WTC11 (cell line): Measurements from ENCODE around the gene AP4M1. TPM values are rescaled to one million over a fixed set of nuclear protein-coding genes. Genes with fewer than 3 reads are reported as not detected.

Experiments
- ATAC-seq: fragments of 200-7000 bp; cut with Tn5 transposase; 2 replicates; pipeline ENCODE4 v1.10.0; 2021; ENCODE audit warnings: mild to moderate bottlenecking, moderate library complexity
- CTCF ChIA-PET: fragments of 300-600 bp; sonication (Branson Sonifier 250); formaldehyde crosslinking; loops from one replicate; lab custom pipeline; 2021; ENCODE audit warnings: antibody characterized with exemption; lab: Charles Lee
- POLR2A ChIA-PET: fragments of 350-600 bp; sonication (Branson Sonifier 250); formaldehyde crosslinking; loops from one replicate; lab custom pipeline; 2021; ENCODE audit warnings: antibody characterized with exemption; lab: Charles Lee
- DNase-seq: peaks from one replicate; pipeline ENCODE4 v3.0.0; 2021; ENCODE audit warnings: low spot score
- H3K27ac Mint-ChIP-seq: 2 replicates; pipeline ENCODE4 v1.8.0; 2021; ENCODE audit warnings: mixed read lengths
- H3K27me3 Mint-ChIP-seq: 2 replicates; pipeline ENCODE4 v1.8.0; 2021; ENCODE audit warnings: low read depth, mild to moderate bottlenecking, moderate library complexity, mixed read lengths
- H3K36me3 Mint-ChIP-seq: 2 replicates; pipeline ENCODE4 v1.8.0; 2021; ENCODE audit warnings: mixed read lengths
- H3K4me1 Mint-ChIP-seq: 2 replicates; pipeline ENCODE4 v1.8.0; 2022; ENCODE audit warnings: mixed read lengths
- H3K4me3 Mint-ChIP-seq: 2 replicates; pipeline ENCODE4 v1.8.0; 2021; ENCODE audit warnings: mild to moderate bottlenecking, moderate library complexity, mixed read lengths
- H3K9me3 Mint-ChIP-seq: 2 replicates; pipeline ENCODE4 v1.8.0; 2021; ENCODE audit warnings: mixed read lengths
- E2F5 ChIP-seq: sonication (generic); formaldehyde crosslinking; IDR thresholded peaks from 2 replicates; pipeline ENCODE4 v1.8.1; 2022; ENCODE audit warnings: mild to moderate bottlenecking, moderate library complexity, missing genetic modification reagents
- ELF4 ChIP-seq: sonication (generic); formaldehyde crosslinking; IDR thresholded peaks from 2 replicates; pipeline ENCODE4 v1.8.1; 2022; ENCODE audit warnings: low read depth, mild to moderate bottlenecking, moderate library complexity, missing genetic modification reagents
- ERG ChIP-seq: fragments of 250-450 bp; sonication (Bioruptor Pico); IDR thresholded peaks from 2 replicates; pipeline ENCODE4 v1.8.0; 2021; ENCODE audit warnings: mild to moderate bottlenecking
- ETV6 ChIP-seq: sonication (generic); formaldehyde crosslinking; IDR thresholded peaks from 2 replicates; pipeline ENCODE4 v1.8.1; 2022; ENCODE audit warnings: mild to moderate bottlenecking, missing genetic modification reagents
- FOXP4 ChIP-seq: sonication (generic); formaldehyde crosslinking; IDR thresholded peaks from 2 replicates; pipeline ENCODE4 v1.8.0; 2022; ENCODE audit warnings: mild to moderate bottlenecking, missing genetic modification reagents
- GTF2I ChIP-seq: fragments of 250-450 bp; sonication (Bioruptor Pico); conservative IDR thresholded peaks from 2 replicates; pipeline ENCODE4 v1.4.0; 2021; ENCODE audit warnings: mild to moderate bottlenecking
- HMGXB4 ChIP-seq: sonication (generic); formaldehyde crosslinking; IDR thresholded peaks from 2 replicates; pipeline ENCODE4 v1.8.1; 2023; ENCODE audit warnings: mild to moderate bottlenecking, moderate library complexity, missing genetic modification reagents
- MAX ChIP-seq: sonication (generic); formaldehyde crosslinking; IDR thresholded peaks from 2 replicates; pipeline ENCODE4 v1.8.0; 2022; ENCODE audit warnings: mild to moderate bottlenecking, missing genetic modification reagents
- MYBL2 ChIP-seq: sonication (generic); formaldehyde crosslinking; IDR thresholded peaks from 2 replicates; pipeline ENCODE4 v1.8.1; 2023; ENCODE audit warnings: mild to moderate bottlenecking, moderate library complexity, missing genetic modification reagents
- NFATC4 ChIP-seq: fragments of 250-450 bp; sonication (Bioruptor Pico); IDR thresholded peaks from 2 replicates; pipeline ENCODE4 v1.9.0; 2021; ENCODE audit warnings: mild to moderate bottlenecking
- NFE2L1 ChIP-seq: sonication (generic); formaldehyde crosslinking; IDR thresholded peaks from 2 replicates; pipeline ENCODE4 v1.8.1; 2023; ENCODE audit warnings: missing genetic modification reagents
- NR1H2 ChIP-seq: sonication (generic); formaldehyde crosslinking; IDR thresholded peaks from 2 replicates; pipeline ENCODE4 v1.9.0; 2021; ENCODE audit warnings: mild to moderate bottlenecking, moderate library complexity, missing genetic modification reagents
- PREB ChIP-seq: sonication (generic); formaldehyde crosslinking; IDR thresholded peaks from 2 replicates; pipeline ENCODE4 v1.8.1; 2022; ENCODE audit warnings: mild to moderate bottlenecking, missing genetic modification reagents, moderate library complexity, borderline replicate concordance
- SP1 ChIP-seq: sonication (generic); formaldehyde crosslinking; conservative IDR thresholded peaks from 2 replicates; pipeline ENCODE4 v1.8.1; 2022; ENCODE audit warnings: missing genetic modification reagents
- TEAD1 ChIP-seq: sonication (generic); formaldehyde crosslinking; IDR thresholded peaks from 2 replicates; pipeline ENCODE4 v1.8.0; 2022; ENCODE audit warnings: mild to moderate bottlenecking, missing genetic modification reagents
- TEAD4 ChIP-seq: sonication (generic); formaldehyde crosslinking; IDR thresholded peaks from 2 replicates; pipeline ENCODE4 v1.8.0; 2022; ENCODE audit warnings: mild to moderate bottlenecking, missing genetic modification reagents
- TP53 ChIP-seq: sonication (generic); formaldehyde crosslinking; IDR thresholded peaks from 2 replicates; pipeline ENCODE4 v1.8.1; 2023; ENCODE audit warnings: mild to moderate bottlenecking, missing genetic modification reagents
- ZBTB43 ChIP-seq: sonication (generic); formaldehyde crosslinking; IDR thresholded peaks from 2 replicates; pipeline ENCODE4 v1.8.1; 2023; ENCODE audit warnings: mild to moderate bottlenecking, missing genetic modification reagents
- ZNF121 ChIP-seq: sonication (generic); formaldehyde crosslinking; IDR thresholded peaks from 2 replicates; pipeline ENCODE4 v1.8.0; 2023; ENCODE audit warnings: missing genetic modification reagents
- ZNF317 ChIP-seq: sonication (generic); formaldehyde crosslinking; IDR thresholded peaks from 2 replicates; pipeline ENCODE4 v1.8.1; 2023; ENCODE audit warnings: low read depth, mild to moderate bottlenecking, moderate library complexity, missing genetic modification reagents, borderline replicate concordance
- ZNF416 ChIP-seq: fragments of 250-450 bp; sonication (Bioruptor Pico); IDR thresholded peaks from 2 replicates; pipeline ENCODE4 v1.9.0; 2021; ENCODE audit warnings: mild to moderate bottlenecking, inconsistent platforms
- ZNF423 ChIP-seq: fragments of 250-450 bp; sonication (Bioruptor Pico); IDR thresholded peaks from 2 replicates; pipeline ENCODE4 v2.1.2; 2022; ENCODE audit warnings: mild to moderate bottlenecking, moderate library complexity
- total RNA-seq: library from RNA; stranded (reverse); gene quantifications from 3 replicates; pipeline ENCODE4 v1.2.3, GENCODE V29; 2021

The AP4M1 gene
- total RNA-seq, 1 experiment from 2014 or later, result 18.0 TPM

- Mint-ChIP-seq H3K4me1 (peaks cover 15% of the 10 kb centered on the region), H3K36me3 (peaks cover 29% of the 10 kb centered on the region), H3K4me3 (peak overlapping the region; percentile 93), H3K27me3 (no peaks in the 10 kb centered on the region; the same call in 1 of the 2 replicates), H3K27ac (peak overlapping the region; percentile 92), H3K9me3 (no peaks in the 10 kb centered on the region)
- ATAC-seq (no peak), DNase-seq (no peak)
- 0 out of 2 replicates have a peak, but pooled peaks have one; percentile 50 for TF ChIP-seq GTF2I (CRISPR knock-in tag)
- TF ChIP-seq HMGXB4, result no peak
- TF ChIP-seq ZNF416 (CRISPR knock-in tag), result no peak
- TF ChIP-seq TEAD4 (CRISPR knock-in tag), result no peak
- no peak for TF ChIP-seq PREB
- TF ChIP-seq E2F5, result no peak
- peak; percentile 92 for TF ChIP-seq ZNF121 (CRISPR knock-in tag)
- no peak for TF ChIP-seq ZNF423 (CRISPR knock-in tag)
- TF ChIP-seq MYBL2 (CRISPR knock-in tag), result no peak
- POLR2A ChIA-PET, result interaction anchor here (0.7 to 6.2 kb wide), 3 partner anchors 13 to 83 kb away, joined by 3 to 41 read pairs (median 3); partner anchors contain the start of genes AP4M1 and MCM7
- CTCF ChIA-PET, result interaction anchor here (1.0 to 1.4 kb wide), 2 partner anchors 14 to 44 kb away, joined by 3 read pairs; partner anchors contain the start of gene AP4M1
Measured at GRCh38 chr7:100088095-100088620, 13.3 kb upstream of the AP4M1 start.

- Mint-ChIP-seq H3K4me1 (peaks cover 11% of the 10 kb centered on the region), H3K27me3 (no peaks in the 10 kb centered on the region; the same call in 1 of the 2 replicates), H3K27ac (peak within 1 kb of the TSS; percentile 92), H3K36me3 (peaks cover 36% of the 10 kb centered on the region), H3K9me3 (no peaks in the 10 kb centered on the region), H3K4me3 (peak within 1 kb of the TSS; percentile 93)
- DNase-seq, result peak; percentile 79
- ChIA-PET POLR2A (interaction anchor here (0.6 to 6.2 kb wide), 4 partner anchors 12 to 143 kb away, joined by 3 to 41 read pairs (median 4); partner anchors contain the start of genes AP4M1 and MCM7), CTCF (interaction anchor here (1.0 to 1.4 kb wide), 2 partner anchors 13 to 44 kb away, joined by 3 read pairs; partner anchors contain the start of gene AP4M1)
- peak; percentile 4 for ATAC-seq
- TF ChIP-seq TEAD1, result no peak; the same call in 1 of the 2 replicates
- no peak for TF ChIP-seq NFATC4
- TF ChIP-seq FOXP4 (CRISPR knock-in tag), result peak; percentile 92
- TF ChIP-seq NR1H2 (CRISPR knock-in tag), result peak; percentile 41; the same call in 1 of the 2 replicates
- TF ChIP-seq MAX, result peak; percentile 95; the same call in 1 of the 2 replicates
- no peak for TF ChIP-seq ERG (CRISPR knock-in tag)
- peak; percentile 77; the same call in 1 of the 2 replicates for TF ChIP-seq NFE2L1 (CRISPR knock-in tag)
- TF ChIP-seq ELF4 (CRISPR knock-in tag), result peak; percentile 91; the same call in 1 of the 2 replicates
- TF ChIP-seq ZBTB43, result peak; percentile 89
- peak; percentile 88; the same call in 1 of the 2 replicates for TF ChIP-seq HMGXB4
- TF ChIP-seq TP53, result 0 out of 2 replicates have a peak, but pooled peaks have one; percentile 75
- TF ChIP-seq SP1 (CRISPR knock-in tag), result peak; percentile 99
- TF ChIP-seq ZNF317 (CRISPR knock-in tag), result 0 out of 2 replicates have a peak, but pooled peaks have one; percentile 37
- TF ChIP-seq ETV6, result peak; percentile 97
Measured at GRCh38 chr7:100088621-100089457, 12.6 kb upstream of the AP4M1 start, which contains the start of gene COPS6. Gene COPS6, plus strand, starts transcription at chr7:100088969. Its CDS starts 22 bp downstream, at chr7:100088991.
